SU-DHL-6 (cell line): ENCODE measurements around the gene TTN.

Experiments used
- H2AFZ ChIP-seq: fragments of 200-600 bp; sonication (generic); 2 replicates; pipeline ENCODE4 v1.6.1; 2014; ENCODE audit warnings: low read depth, mild to moderate bottlenecking, moderate library complexity, mixed read lengths, antibody characterized with exemption, low read length; ENCODE audit not compliant: severe bottlenecking
- H3F3A ChIP-seq: fragments of 200-600 bp; shearing (Covaris generic); 2 replicates; pipeline ENCODE4 v1.6.0; 2016; ENCODE audit warnings: antibody characterized with exemption, mild to moderate bottlenecking; ENCODE audit not compliant: insufficient read depth
- H3K27ac ChIP-seq: fragments of 200-600 bp; sonication (generic); 2 replicates; pipeline ENCODE4 v1.5.1; 2016; ENCODE audit warnings: low read depth, mild to moderate bottlenecking, low read length, moderate library complexity, mixed read lengths
- H3K27me3 ChIP-seq: fragments of 200-600 bp; sonication (generic), shearing (Covaris generic); 2 replicates; pipeline ENCODE4 v1.6.0; 2014; ENCODE audit warnings: mild to moderate bottlenecking, low read length
- H3K36me3 ChIP-seq: fragments of 200-600 bp; sonication (generic); 2 replicates; pipeline ENCODE4 v1.6.1; 2014; ENCODE audit warnings: mild to moderate bottlenecking, low read length, mixed read lengths
- H3K4me2 ChIP-seq: fragments of 300-600, 200-600 bp; shearing (Covaris generic), sonication (generic); 2 replicates; pipeline ENCODE4 v1.6.0; 2014; ENCODE audit warnings: low read length, low read depth, mild to moderate bottlenecking; ENCODE audit not compliant: poor library complexity, severe bottlenecking
- H3K4me3 ChIP-seq: fragments of 200-600 bp; sonication (generic); 2 replicates; pipeline ENCODE4 v1.5.1; 2014; ENCODE audit warnings: antibody characterized with exemption, low read length, mild to moderate bottlenecking, mixed read lengths; ENCODE audit not compliant: insufficient read depth, poor library complexity, severe bottlenecking
- H3K79me2 ChIP-seq: fragments of 200-600 bp; sonication (generic); 2 replicates; pipeline ENCODE4 v1.6.1; 2014; ENCODE audit warnings: mild to moderate bottlenecking, low read length, moderate library complexity; ENCODE audit not compliant: insufficient read depth
- H3K9ac ChIP-seq: fragments of 200-600 bp; sonication (generic); 2 replicates; pipeline ENCODE4 v1.7.0; 2014; ENCODE audit warnings: mild to moderate bottlenecking, low read length
- H3K9me2 ChIP-seq: fragments of 200-600 bp; sonication (generic); replicated peaks from 2 replicates; pipeline ENCODE4 v1.6.1; 2014; ENCODE audit warnings: low read length; ENCODE audit not compliant: insufficient read depth
- H3K9me3 ChIP-seq: fragments of 200-600 bp; sonication (generic); 2 replicates; pipeline ENCODE4 v1.6.1; 2014; ENCODE audit warnings: low read length, mixed read lengths; ENCODE audit not compliant: insufficient read depth
- H4K20me1 ChIP-seq: fragments of 200-600 bp; sonication (generic); 2 replicates; pipeline ENCODE4 v1.6.1; 2014; ENCODE audit warnings: low read depth, mild to moderate bottlenecking, antibody characterized with exemption, low read length, moderate library complexity, mixed read lengths
- CTCF ChIP-seq: fragments of 200-600 bp; sonication (generic); IDR thresholded peaks from one replicate; pipeline ENCODE4 v1.5.1; 2017; ENCODE audit warnings: antibody characterized with exemption, mild to moderate bottlenecking, low read length, moderate library complexity; ENCODE audit not compliant: insufficient read depth, poor library complexity, severe bottlenecking
- EZH2phosphoT487 ChIP-seq: fragments of 200-600 bp; sonication (generic), shearing (Covaris generic); conservative IDR thresholded peaks from 2 replicates; pipeline ENCODE4 v1.6.1; 2018; ENCODE audit warnings: mild to moderate bottlenecking, antibody characterized with exemption, low read length, moderate library complexity, mixed read lengths

TTN gene

GRCh38 chr2:178641498-178641897 lies 165.7 kb downstream of the TTN start:
- Histone ChIP-seq H4K20me1 (0 out of 2 replicates have a peak, but pooled peaks cover 4% of the 10 kb centered on the region), H3K9me2 (no peaks in the 10 kb centered on the region), H2AFZ (no peak overlapping the region), H3K79me2 (no peaks in the 10 kb centered on the region), H3K27ac (no peak overlapping the region), H3K9me3 (no peaks in the 10 kb centered on the region), H3K9ac (no peak overlapping the region), H3K4me2 (no peak overlapping the region), H3K36me3 (no peaks in the 10 kb centered on the region; the same call in 1 of the 2 replicates), H3K4me3 (no peak overlapping the region), H3K27me3 (no peaks in the 10 kb centered on the region), H3F3A (no peaks in the 10 kb centered on the region)
- TF ChIP-seq CTCF: no peak
- no peak for TF ChIP-seq EZH2phosphoT487

GRCh38 chr2:178635897-178636296 lies 171.3 kb downstream of the TTN start:
- Histone ChIP-seq H3K27me3 (no peaks in the 10 kb centered on the region), H3K9me3 (no peaks in the 10 kb centered on the region), H2AFZ (no peak overlapping the region)

GRCh38 chr2:178632729-178633128 lies 174.5 kb downstream of the TTN start:
- Histone ChIP-seq H3K27ac (no peak overlapping the region), H3K79me2 (no peaks in the 10 kb centered on the region), H3K9ac (no peak overlapping the region), H2AFZ (no peak overlapping the region), H4K20me1 (no peaks in the 10 kb centered on the region), H3K27me3 (no peaks in the 10 kb centered on the region), H3K9me3 (no peaks in the 10 kb centered on the region), H3K4me3 (no peak overlapping the region), H3K4me2 (no peak overlapping the region), H3K9me2 (no peaks in the 10 kb centered on the region), H3F3A (no peaks in the 10 kb centered on the region), H3K36me3 (no peaks in the 10 kb centered on the region)
- TF ChIP-seq CTCF (no peak), EZH2phosphoT487 (no peak)

More at GRCh38 chr2:178635897-178636296, 171.3 kb downstream of the TTN start:
- H3F3A ChIP-seq: no peaks in the 10 kb centered on the region
- no peaks in the 10 kb centered on the region for H3K79me2 ChIP-seq
- H3K36me3 ChIP-seq: no peaks in the 10 kb centered on the region
- H3K9me2 ChIP-seq: no peaks in the 10 kb centered on the region
- H3K4me3 ChIP-seq: no peak overlapping the region
- no peak overlapping the region for H3K4me2 ChIP-seq
- no peak overlapping the region for H3K9ac ChIP-seq
- no peaks in the 10 kb centered on the region for H4K20me1 ChIP-seq
- TF ChIP-seq EZH2phosphoT487 (no peak), CTCF (no peak)
- no peak overlapping the region for H3K27ac ChIP-seq
